WI38 (cell line): Measurements from ENCODE around the gene MIS18A.

Experiments used
- H3K4me3 ChIP-seq: 2 replicates; pipeline ENCODE4 v1.5.1; 2011; ENCODE audit warnings: low read depth, mild to moderate bottlenecking, control low read depth, low read length
- TF ChIP-seq, protein P1 (sequence below): IDR thresholded peaks from 2 replicates; pipeline ENCODE4 v1.5.1; 2012; ENCODE audit warnings: low read depth, mild to moderate bottlenecking, control low read depth, low read length

The MIS18A gene

DNA sequence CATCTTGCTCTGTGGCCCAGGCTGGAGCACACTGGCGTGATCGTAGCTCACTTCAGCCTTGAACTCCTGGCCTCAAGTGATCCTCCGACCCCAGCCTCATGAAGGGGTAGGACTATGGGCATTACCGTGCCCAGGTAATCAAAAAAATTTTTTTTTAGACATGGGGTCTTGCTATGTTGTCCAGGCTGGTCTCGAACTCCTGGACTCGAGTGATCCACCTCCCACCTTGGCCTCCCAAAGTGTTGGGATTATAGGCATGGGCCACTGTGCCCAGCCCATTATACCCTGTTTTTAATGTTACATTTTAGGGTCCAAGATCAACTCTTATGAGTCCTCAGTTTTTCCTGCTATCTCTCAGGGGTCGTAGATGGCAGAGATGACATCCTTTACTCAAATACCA lies 26.1 kb upstream of the MIS18A start:
- H3K4me3 ChIP-seq: no peak overlapping the region
- TF ChIP-seq, protein P1, sequence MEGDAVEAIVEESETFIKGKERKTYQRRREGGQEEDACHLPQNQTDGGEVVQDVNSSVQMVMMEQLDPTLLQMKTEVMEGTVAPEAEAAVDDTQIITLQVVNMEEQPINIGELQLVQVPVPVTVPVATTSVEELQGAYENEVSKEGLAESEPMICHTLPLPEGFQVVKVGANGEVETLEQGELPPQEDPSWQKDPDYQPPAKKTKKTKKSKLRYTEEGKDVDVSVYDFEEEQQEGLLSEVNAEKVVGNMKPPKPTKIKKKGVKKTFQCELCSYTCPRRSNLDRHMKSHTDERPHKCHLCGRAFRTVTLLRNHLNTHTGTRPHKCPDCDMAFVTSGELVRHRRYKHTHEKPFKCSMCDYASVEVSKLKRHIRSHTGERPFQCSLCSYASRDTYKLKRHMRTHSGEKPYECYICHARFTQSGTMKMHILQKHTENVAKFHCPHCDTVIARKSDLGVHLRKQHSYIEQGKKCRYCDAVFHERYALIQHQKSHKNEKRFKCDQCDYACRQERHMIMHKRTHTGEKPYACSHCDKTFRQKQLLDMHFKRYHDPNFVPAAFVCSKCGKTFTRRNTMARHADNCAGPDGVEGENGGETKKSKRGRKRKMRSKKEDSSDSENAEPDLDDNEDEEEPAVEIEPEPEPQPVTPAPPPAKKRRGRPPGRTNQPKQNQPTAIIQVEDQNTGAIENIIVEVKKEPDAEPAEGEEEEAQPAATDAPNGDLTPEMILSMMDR: no peak

DNA sequence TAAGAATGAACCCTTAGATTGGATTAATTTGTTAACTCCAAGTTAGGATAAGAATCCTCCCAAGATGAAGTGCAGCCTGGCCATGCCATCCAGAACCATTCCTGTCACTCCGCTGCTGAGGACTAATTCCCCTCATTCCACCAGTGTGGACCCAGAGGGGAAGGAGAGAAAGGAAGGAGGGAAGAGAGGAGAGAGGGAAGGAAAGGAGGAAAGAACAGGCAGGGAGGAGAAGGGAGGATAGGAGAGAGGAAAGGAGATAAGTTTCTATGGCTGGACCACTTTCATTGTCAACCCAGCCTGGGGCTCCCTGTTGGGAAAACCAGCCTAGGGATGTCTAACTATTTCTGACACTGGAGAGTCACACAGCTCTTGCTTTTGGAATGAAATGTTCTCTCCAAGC lies 24.5 kb upstream of the MIS18A start:
- TF ChIP-seq, protein P1: no peak
- no peak overlapping the region for H3K4me3 ChIP-seq

DNA sequence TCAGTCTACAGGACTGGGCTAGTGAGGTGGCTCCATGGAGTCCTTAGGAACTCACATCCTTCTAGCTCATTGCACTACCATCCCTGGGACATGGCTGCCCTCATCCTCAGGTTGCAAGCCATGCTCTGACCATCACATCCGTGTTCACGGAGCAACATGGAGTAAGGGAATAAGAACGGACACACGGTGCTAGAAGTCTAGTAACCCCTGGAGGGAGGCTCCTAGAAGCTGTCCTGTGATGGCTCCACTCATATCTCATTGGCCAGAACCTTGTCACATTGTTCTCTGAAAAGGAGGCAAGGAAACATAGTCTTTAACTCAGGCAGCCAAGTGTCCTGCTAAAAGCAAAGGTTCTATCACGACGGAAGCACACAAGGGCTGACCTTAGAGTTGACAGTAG lies 23.7 kb upstream of the MIS18A start:
- TF ChIP-seq, protein P1: no peak

DNA sequence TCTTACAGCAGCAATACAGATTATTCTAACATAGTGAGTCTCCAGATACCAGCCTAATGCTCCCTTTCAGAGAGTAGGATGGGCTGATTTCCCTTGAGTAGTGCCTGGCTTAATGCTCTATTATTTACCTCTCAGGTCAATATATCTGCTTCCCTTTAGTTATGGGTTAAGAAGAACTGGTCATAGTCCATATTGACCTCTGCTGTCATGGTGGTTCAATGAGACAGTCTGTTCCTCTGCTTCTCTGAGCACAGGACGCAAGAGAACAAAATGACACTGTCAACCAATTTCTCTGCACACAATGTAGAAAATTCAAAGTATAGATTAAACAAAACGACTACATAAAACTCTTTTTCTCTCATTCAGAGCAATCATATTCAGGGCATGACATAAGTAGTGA lies 22.7 kb upstream of the MIS18A start:
- TF ChIP-seq, protein P1: no peak
- H3K4me3 ChIP-seq: no peak overlapping the region

More for the DNA sequence above, 23.7 kb upstream of the MIS18A start:
- no peak overlapping the region for H3K4me3 ChIP-seq

DNA sequence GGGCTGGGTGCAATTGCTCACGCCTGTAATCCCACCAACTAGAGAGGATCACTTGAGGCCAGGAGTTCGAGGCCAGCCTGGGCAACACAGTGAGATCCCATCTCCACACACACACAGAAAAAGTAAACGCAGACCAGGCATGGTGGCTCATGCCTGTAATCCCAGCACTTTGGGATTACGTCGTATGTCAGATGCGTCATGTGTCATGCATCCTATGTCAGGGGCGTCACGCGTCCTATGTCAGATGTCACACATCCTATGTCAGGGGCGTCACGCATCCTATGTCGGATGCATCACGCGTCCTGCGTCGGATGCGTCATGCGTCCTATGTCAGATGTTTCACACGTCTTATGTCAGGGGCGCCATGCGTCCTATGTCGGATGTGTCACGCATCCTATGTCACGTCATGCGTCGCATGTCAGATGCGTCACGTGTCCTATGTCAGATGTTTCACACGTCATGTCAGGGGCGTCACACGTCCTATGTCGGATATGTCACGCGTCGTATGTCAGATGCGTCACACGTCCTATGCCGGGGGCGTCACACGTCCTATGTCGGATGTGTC lies 21.4 kb upstream of the MIS18A start:
- no peak overlapping the region for H3K4me3 ChIP-seq
- TF ChIP-seq, protein P1: no peak

DNA sequence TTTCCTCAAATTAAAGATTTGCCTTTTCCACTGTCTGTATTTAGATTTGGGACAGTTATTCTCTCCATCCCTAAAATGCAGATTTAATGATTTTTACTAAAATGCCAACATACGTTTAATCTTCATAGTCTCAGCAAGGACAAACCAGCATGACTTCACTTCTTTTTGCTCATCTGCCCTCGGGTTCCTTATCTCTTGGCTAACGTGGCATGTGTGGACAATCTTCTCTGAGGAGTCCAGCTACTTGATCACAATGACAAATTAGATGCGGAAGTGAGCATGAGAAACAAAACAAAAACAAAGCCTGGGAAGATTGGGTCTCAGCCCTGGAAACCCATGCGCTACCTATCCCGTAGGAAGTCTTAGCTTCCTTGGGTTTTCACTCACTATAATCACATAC lies 20.8 kb upstream of the MIS18A start:
- H3K4me3 ChIP-seq: no peak overlapping the region
- TF ChIP-seq, protein P1: no peak

DNA sequence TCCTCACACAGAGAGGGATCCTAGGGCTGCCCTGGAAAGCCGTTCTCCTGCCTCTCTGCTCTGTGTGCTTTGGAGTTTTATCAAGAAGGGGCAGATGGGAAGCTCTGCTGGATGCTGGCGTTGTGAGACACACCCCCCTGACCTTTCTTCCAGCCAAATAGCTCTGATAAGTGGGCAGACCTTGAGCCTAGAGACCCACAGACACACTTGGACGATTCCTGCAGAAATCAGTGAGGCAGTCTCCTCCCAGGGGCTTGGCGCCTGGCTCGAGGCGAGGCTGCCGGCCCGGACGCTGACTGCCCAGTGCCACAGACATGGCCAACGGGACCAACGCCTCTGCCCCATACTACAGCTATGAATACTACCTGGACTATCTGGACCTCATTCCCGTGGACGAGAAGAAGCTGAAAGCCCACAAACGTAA lies 19.8 kb upstream of the MIS18A start, which contains the start of gene MRAP:
Gene MRAP, plus strand, starts transcription at position 198 of the 424 bp plus-strand sequence. Its CDS starts 117 bp downstream, at position 315.
- no peak within 1 kb of the TSS for H3K4me3 ChIP-seq
- TF ChIP-seq, protein P1: no peak
